ENCODE results near the gene TENM4.

TENM4 gene

DNA sequence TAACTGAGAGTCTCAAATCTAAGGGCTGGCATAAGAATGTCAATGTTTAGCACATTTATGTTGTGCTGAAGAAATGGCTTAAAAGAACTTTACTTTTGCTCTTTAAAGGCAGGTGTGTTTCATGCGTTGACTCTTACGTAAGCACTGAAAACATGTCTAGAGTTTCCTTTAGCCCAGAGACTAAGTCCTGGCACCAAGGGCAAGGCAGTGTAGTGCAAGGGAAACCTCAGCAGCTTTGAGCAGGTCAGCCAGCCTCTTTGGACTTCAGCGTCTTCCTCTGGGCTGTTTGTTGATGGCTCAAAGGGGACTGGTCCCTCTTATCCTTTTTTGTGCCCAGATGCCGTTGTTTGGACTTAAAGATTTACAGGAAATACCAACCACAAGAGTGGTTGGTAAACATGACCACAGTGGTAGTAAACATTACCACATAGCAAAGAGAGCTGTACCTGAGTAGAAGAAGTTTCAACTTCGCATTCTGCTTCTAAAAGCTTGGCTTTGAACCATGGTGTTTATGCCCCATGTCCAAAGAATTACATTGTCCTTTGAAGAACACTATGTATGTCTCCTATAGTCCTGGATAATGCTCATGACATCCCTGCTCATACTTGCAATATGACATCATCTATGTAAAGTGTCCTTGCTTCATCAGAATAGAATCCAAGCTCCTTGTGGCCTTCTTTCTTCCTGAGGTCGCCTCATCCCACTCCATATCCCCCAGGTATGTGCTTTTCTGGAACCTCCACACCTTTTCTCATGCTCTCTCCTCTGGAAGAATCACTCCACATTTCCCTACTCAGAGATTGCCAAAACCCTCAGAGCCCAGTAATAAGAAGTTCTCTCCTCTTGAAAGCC, 23.5 kb downstream of the TENM4 start:
- Mint-ChIP-seq H3K36me3 (ENCODE audit: low read depth) (peaks cover 29% of the 10 kb centered on the region), H3K9me3 (peaks cover 14% of the 10 kb centered on the region), H3K4me3 (no peak overlapping the region), H3K27me3 (ENCODE audit: low read depth, poor library complexity) (no peaks in the 10 kb centered on the region), H3K27ac (no peak overlapping the region), H3K4me1 (peaks cover 27% of the 10 kb centered on the region)
- TF ChIP-seq CTCF (IDR thresholded peaks at IDR 0.05), result no peak
- DNase-seq, result no peak

DNA sequence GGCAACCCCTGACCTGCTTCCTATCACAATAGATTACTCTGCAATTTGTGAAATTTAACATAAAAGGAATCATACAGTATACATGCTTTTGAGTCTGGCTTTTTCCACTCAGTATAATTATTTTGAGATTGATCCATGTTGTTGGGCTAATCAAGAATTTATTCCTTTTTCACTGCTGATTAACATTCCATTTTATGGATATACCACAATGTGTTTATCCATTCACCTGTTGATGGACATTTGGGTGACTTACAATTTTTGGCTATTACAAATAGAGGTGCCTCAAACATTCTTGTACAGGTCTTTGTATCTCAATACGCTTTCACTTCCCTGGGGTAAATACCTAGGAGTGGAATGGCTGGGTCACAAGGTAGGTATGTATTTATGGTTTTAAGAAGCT, 24.9 kb downstream of the TENM4 start:
- no peak for DNase-seq
- Mint-ChIP-seq H3K36me3 (ENCODE audit: low read depth) (peaks cover 29% of the 10 kb centered on the region), H3K4me1 (peaks cover 18% of the 10 kb centered on the region), H3K9me3 (peaks cover 14% of the 10 kb centered on the region), H3K27me3 (ENCODE audit: low read depth, poor library complexity) (no peaks in the 10 kb centered on the region), H3K4me3 (no peak overlapping the region), H3K27ac (no peak overlapping the region)
- no peak for TF ChIP-seq CTCF (IDR thresholded peaks at IDR 0.05)

GRCh38 chr11:79415411-79415810, 25.4 kb downstream of the TENM4 start:
- TF ChIP-seq CTCF (IDR thresholded peaks at IDR 0.05), result no peak
- peaks cover 18% of the 10 kb centered on the region for H3K4me1 Mint-ChIP-seq
- H3K9me3 Mint-ChIP-seq, result peaks cover 14% of the 10 kb centered on the region
- no peak overlapping the region for H3K27ac Mint-ChIP-seq
- no peak for DNase-seq
- no peaks in the 10 kb centered on the region for H3K27me3 Mint-ChIP-seq (ENCODE audit: low read depth, poor library complexity)
- H3K4me3 Mint-ChIP-seq, result no peak overlapping the region
- peaks cover 29% of the 10 kb centered on the region for H3K36me3 Mint-ChIP-seq (ENCODE audit: low read depth)

DNA sequence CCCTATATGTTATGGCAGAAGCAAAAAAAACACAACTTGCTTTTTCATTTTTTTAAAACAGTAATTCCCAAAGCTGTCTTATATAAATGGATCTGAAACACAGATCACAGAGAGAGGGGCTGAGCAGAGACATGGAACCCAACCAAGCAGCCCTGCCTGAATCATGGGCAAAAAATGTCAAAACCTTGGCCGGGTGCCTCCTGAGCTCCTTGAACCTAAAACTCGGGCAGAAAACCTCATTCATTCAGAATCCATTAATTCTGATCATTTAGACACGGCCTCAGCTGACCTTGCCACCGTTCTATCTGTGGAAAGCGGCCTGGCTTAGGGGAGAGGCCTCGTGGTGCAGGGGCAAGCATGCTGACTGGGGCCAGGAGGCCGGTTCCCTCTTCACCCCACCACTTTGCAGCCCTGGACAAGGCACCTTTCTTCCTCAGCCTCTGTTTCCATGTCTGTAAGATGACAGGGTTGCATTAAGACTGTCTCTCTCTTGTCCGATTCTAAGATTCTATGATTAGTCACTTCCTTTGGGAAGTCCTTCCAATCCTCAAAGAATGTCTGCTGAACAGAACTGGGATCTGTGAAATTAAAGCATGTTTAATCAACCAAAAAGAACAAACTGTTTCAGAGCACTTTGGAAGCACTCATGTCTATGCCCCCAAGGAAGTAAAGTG, 26.0 kb downstream of the TENM4 start:
- Mint-ChIP-seq H3K27me3 (ENCODE audit: low read depth, poor library complexity) (peaks cover 3% of the 10 kb centered on the region), H3K9me3 (peaks cover 14% of the 10 kb centered on the region), H3K4me3 (no peak overlapping the region), H3K36me3 (ENCODE audit: low read depth) (peaks cover 29% of the 10 kb centered on the region), H3K27ac (no peak overlapping the region), H3K4me1 (peaks cover 18% of the 10 kb centered on the region)
- DNase-seq, result no peak
- no peak for TF ChIP-seq CTCF (IDR thresholded peaks at IDR 0.05)

GRCh38 chr11:79414041-79414440, 26.8 kb downstream of the TENM4 start:
- peaks cover 29% of the 10 kb centered on the region for H3K36me3 Mint-ChIP-seq (ENCODE audit: low read depth)
- H3K4me3 Mint-ChIP-seq, result no peak overlapping the region
- no peak overlapping the region for H3K27ac Mint-ChIP-seq
- H3K27me3 Mint-ChIP-seq (ENCODE audit: low read depth, poor library complexity), result peaks cover 3% of the 10 kb centered on the region
- peaks cover 18% of the 10 kb centered on the region for H3K4me1 Mint-ChIP-seq
- no peak for DNase-seq
- peaks cover 14% of the 10 kb centered on the region for H3K9me3 Mint-ChIP-seq
- no peak for TF ChIP-seq CTCF (IDR thresholded peaks at IDR 0.05)

All from nephron progenitor cell (in vitro differentiated cells).